ENCODE results near the gene SIGLEC6. TPM values are rescaled to one million over a fixed set of nuclear protein-coding genes. Genes with fewer than 3 reads are reported as not detected.

SIGLEC6 gene
- total RNA-seq, 1 experiment from 2014 or later, result 0.31 TPM

- Histone ChIP-seq H3K4ac (ENCODE audit: low read depth, low read length) (no peak overlapping the region), H2BK20ac (ENCODE audit: low read depth, low read length, poor library complexity, severe bottlenecking) (no peak overlapping the region), H2AK5ac (ENCODE audit: insufficient read length, low read length) (no peak overlapping the region), H4K91ac (ENCODE audit: insufficient read length, low read depth, low read length) (no peak overlapping the region), H4K5ac (ENCODE audit: insufficient read length, low read depth, low read length) (no peak overlapping the region), H2AFZ (ENCODE audit: low read length) (no peak overlapping the region), H3K79me1 (ENCODE audit: insufficient read depth, low read depth, low read length, poor library complexity, severe bottlenecking) (no peaks in the 10 kb centered on the region), H3K14ac (ENCODE audit: insufficient read depth, low read length) (no peak overlapping the region), H3K79me2 (ENCODE audit: insufficient read depth, low read length) (no peaks in the 10 kb centered on the region), H3K9me3 (ENCODE audit: control insufficient read depth, low read depth, low read length) (no peaks in the 10 kb centered on the region), H3K56ac (ENCODE audit: insufficient read length, low read depth, low read length) (no peak overlapping the region), H2BK15ac (ENCODE audit: low read depth, low read length) (no peak overlapping the region), H3K9ac (ENCODE audit: extremely low read depth, insufficient read length, low read length) (no peak overlapping the region), H3T11ph (ENCODE audit: low read length) (no peak overlapping the region), H4K8ac (replicated peaks; ENCODE audit: insufficient read length, low read depth, low read length) (no peak overlapping the region), H3K27me3 (ENCODE audit: insufficient read depth, low read length) (no peaks in the 10 kb centered on the region), H3K23ac (ENCODE audit: insufficient read length, low read depth, low read length) (no peak overlapping the region), H3K4me2 (ENCODE audit: insufficient read depth, insufficient read length, low read length) (no peak overlapping the region), H2BK5ac (ENCODE audit: insufficient read length, low read length) (no peak overlapping the region), H3K4me1 (ENCODE audit: insufficient read depth, low read length) (no peaks in the 10 kb centered on the region), H4K20me1 (ENCODE audit: control insufficient read depth, insufficient read depth, insufficient read length) (no peaks in the 10 kb centered on the region), H2BK12ac (ENCODE audit: insufficient read length, low read depth, low read length) (no peak overlapping the region), H3K18ac (ENCODE audit: insufficient read length, low read depth, low read length) (no peak overlapping the region), H3K23me2 (ENCODE audit: insufficient read length, low read depth, low read length, poor library complexity, severe bottlenecking) (no peaks in the 10 kb centered on the region), H2BK120ac (ENCODE audit: low read depth, low read length, poor library complexity, severe bottlenecking) (no peak overlapping the region), H3K27ac (ENCODE audit: insufficient read length, low read depth, low read length) (no peak overlapping the region)
- Mint-ChIP-seq H3K27ac (no peak overlapping the region), H3K9me3 (peaks cover 0 to 86% of the 10 kb centered on the region in 2 experiments; a peak in 2 of 5 replicates), H3K27me3 (ENCODE audit: low read depth) (peaks cover 53% of the 10 kb centered on the region), H3K36me3 (ENCODE audit: insufficient read depth in 1 of 3, low read depth in 3 of 3) (no peaks in the 10 kb centered on the region), H3K4me1 (no peaks in the 10 kb centered on the region), H3K4me3 (no peak overlapping the region)
- no peak for TF ChIP-seq CTCF (conservative IDR thresholded peaks at IDR 0.05)
- no peak for DNase-seq
- WGBS (ENCODE audit: extremely low coverage, insufficient read length, low lambda C conversion rate), result no CpG with 5 or more reads among the region's 1 CpG
Measured at GRCh38 chr19:51471527-51471926, 59.9 kb downstream of the SIGLEC6 start.

Data from H9 (cell line).